ENCODE data around the gene TAC3.
"Not testable (repeated sequence)": the region's sequence is repeated elsewhere in the genome, so short reads cannot be mapped to it uniquely, and the experiment has no call there.

The TAC3 gene

GRCh38 chr12:57016348-57016747 lies at the start of gene TAC3:
Gene TAC3 (minus strand): TSS chr12:57016529. CDS start chr12:57015797, 732 bp downstream.
- DNase-seq, result no peak

GRCh38 chr12:57063991-57064685 lies 47.8 kb upstream of the TAC3 start:
- no peak for DNase-seq

- DNase-seq, result no peak
These were observed 42.1 kb upstream of the TAC3 start for GRCh38 chr12:57058454-57058853.

GRCh38 chr12:57057067-57057751 lies 40.9 kb upstream of the TAC3 start:
- DNase-seq, result no peak

GRCh38 chr12:57055824-57056223 lies 39.5 kb upstream of the TAC3 start:
- no peak for DNase-seq

- DNase-seq, result not testable (repeated sequence)
These were observed 37.6 kb upstream of the TAC3 start for GRCh38 chr12:57053901-57054300.

- not testable (repeated sequence) for DNase-seq
These were observed 36.8 kb upstream of the TAC3 start for GRCh38 chr12:57053146-57053545.

- no peak for DNase-seq
These were observed 34.7 kb upstream of the TAC3 start for GRCh38 chr12:57051011-57051410.

GRCh38 chr12:57049890-57050289 lies 33.6 kb upstream of the TAC3 start, which contains the start of gene MYO1A:
Gene MYO1A (minus strand): TSS chr12:57050129. CDS start chr12:57048323, 1,806 bp downstream.
- DNase-seq, result no peak

GRCh38 chr12:57049119-57049446 lies 32.8 kb upstream of the TAC3 start:
- DNase-seq, result no peak

GRCh38 chr12:57048423-57049118 lies 32.2 kb upstream of the TAC3 start:
- DNase-seq, result no peak

GRCh38 chr12:57047981-57048380 lies 31.7 kb upstream of the TAC3 start:
- no peak for DNase-seq

- DNase-seq, result no peak
These were observed 30.9 kb upstream of the TAC3 start for GRCh38 chr12:57046947-57047890.

- no peak for DNase-seq
These were observed 29.9 kb upstream of the TAC3 start for GRCh38 chr12:57046086-57046791.

- DNase-seq, result no peak
These were observed 28.6 kb upstream of the TAC3 start for GRCh38 chr12:57044889-57045288.

GRCh38 chr12:57044468-57044867 lies 28.1 kb upstream of the TAC3 start:
- no peak for DNase-seq

- DNase-seq, result no peak
These were observed 26.4 kb upstream of the TAC3 start for GRCh38 chr12:57042695-57043094.

GRCh38 chr12:57040750-57041149 lies 24.4 kb upstream of the TAC3 start:
- DNase-seq, result no peak

GRCh38 chr12:57040211-57040610 lies 23.9 kb upstream of the TAC3 start:
- DNase-seq, result no peak

- DNase-seq, result no peak
These were observed 22.9 kb upstream of the TAC3 start for GRCh38 chr12:57039016-57039798.

GRCh38 chr12:57037264-57037663 lies 20.9 kb upstream of the TAC3 start:
- no peak for DNase-seq

Measured in left hindlimb (tissue), 1 donor.